Neuronal stem cell (in vitro differentiated cells): Measurements from ENCODE around the gene FAM20B.

Experiments used
- DNase-seq: peaks from one replicate; pipeline ENCODE4 v3.0.0-alpha.2; 2013; ENCODE audit warnings: low spot score
- H2AFZ ChIP-seq: one replicate; pipeline ENCODE4 v1.6.1; 2013; ENCODE audit warnings: mild to moderate bottlenecking, low read length, inconsistent platforms
- H2AK5ac ChIP-seq: 2 replicates; pipeline ENCODE4 v1.6.1; 2013; ENCODE audit warnings: low read depth, mild to moderate bottlenecking, inconsistent platforms, low read length, moderate library complexity, mixed read lengths
- H2BK120ac ChIP-seq: 2 replicates; pipeline ENCODE4 v1.6.1; 2013; ENCODE audit warnings: low read depth, mild to moderate bottlenecking, inconsistent platforms, low read length, moderate library complexity, mixed read lengths
- H2BK12ac ChIP-seq: one replicate; pipeline ENCODE4 v1.6.1; 2013; ENCODE audit warnings: low read length, inconsistent platforms
- H2BK15ac ChIP-seq: 2 replicates; pipeline ENCODE4 v1.6.1; 2013; ENCODE audit warnings: mild to moderate bottlenecking, low read length, inconsistent platforms, mixed read lengths
- H2BK5ac ChIP-seq: one replicate; pipeline ENCODE4 v1.6.1; 2013; ENCODE audit warnings: inconsistent platforms, mild to moderate bottlenecking, low read length, moderate library complexity
- H3K14ac ChIP-seq: one replicate; pipeline ENCODE4 v1.6.1; 2013; ENCODE audit warnings: low read length, inconsistent platforms
- H3K18ac ChIP-seq: 2 replicates; pipeline ENCODE4 v1.6.1; 2013; ENCODE audit warnings: low read length, inconsistent platforms
- H3K23ac ChIP-seq: 2 replicates; pipeline ENCODE4 v1.6.1; 2013; ENCODE audit warnings: low read depth, mild to moderate bottlenecking, mixed read lengths, low read length, inconsistent platforms; ENCODE audit not compliant: poor library complexity
- H3K27ac ChIP-seq: replicated peaks from 3 replicates; pipeline ENCODE4 v1.5.1; 2013; ENCODE audit warnings: low read length, inconsistent platforms
- H3K27me3 ChIP-seq, 3 experiments: 2 replicates each; pipeline ENCODE4 v1.6.1; 2013; ENCODE audit warnings: low read length in 3 of 3, mild to moderate bottlenecking in 2 of 3, inconsistent platforms in 1 of 3, low read depth in 1 of 3, mixed read lengths in 1 of 3, moderate library complexity in 1 of 3; ENCODE audit not compliant: control insufficient read depth in 3 of 3, insufficient read depth in 3 of 3
- H3K36me3 ChIP-seq, 2 donors: replicated peaks in 1 of 2; 2 replicates each; pipeline ENCODE4 v1.6.1; 2013; ENCODE audit warnings: low read length in 2 of 2; ENCODE audit not compliant: control insufficient read depth in 2 of 2, insufficient read depth in 2 of 2
- H3K4ac ChIP-seq: 2 replicates; pipeline ENCODE4 v1.6.1; 2013; ENCODE audit warnings: inconsistent platforms, mild to moderate bottlenecking, low read length, moderate library complexity
- H3K4me1 ChIP-seq, 2 donors: 1 replicate in 1 of 2; 2 replicates in 1 of 2; pipeline ENCODE4 v1.6.1; 2013; ENCODE audit warnings: low read length in 2 of 2, low read depth in 1 of 2; ENCODE audit not compliant: control insufficient read depth in 2 of 2, insufficient read depth in 1 of 2
- H3K4me2 ChIP-seq: one replicate; pipeline ENCODE4 v1.6.1; 2013; ENCODE audit warnings: mild to moderate bottlenecking, low read length, inconsistent platforms; ENCODE audit not compliant: insufficient read depth, poor library complexity, severe bottlenecking
- H3K4me3 ChIP-seq, 2 donors: 2 replicates each; pipeline ENCODE4 v1.5.1; 2013; ENCODE audit warnings: low read length in 2 of 2, mild to moderate bottlenecking in 2 of 2, inconsistent platforms in 1 of 2, moderate library complexity in 1 of 2
- H3K79me1 ChIP-seq: one replicate; pipeline ENCODE4 v1.6.1; 2013; ENCODE audit warnings: low read depth, mild to moderate bottlenecking, inconsistent platforms, low read length, moderate library complexity
- H3K9ac ChIP-seq: one replicate; pipeline ENCODE4 v1.6.1; 2013; ENCODE audit warnings: mild to moderate bottlenecking, low read depth, low read length, inconsistent platforms; ENCODE audit not compliant: poor library complexity
- H3K9me3 ChIP-seq, 2 donors: replicated peaks in 1 of 2; 2 replicates each; pipeline versions ENCODE3 to v1.6.1; 2013; ENCODE audit warnings: low read length in 2 of 2, mild to moderate bottlenecking in 2 of 2, inconsistent platforms in 1 of 2, low read depth in 1 of 2, mixed read lengths in 1 of 2, moderate library complexity in 1 of 2; ENCODE audit not compliant: control insufficient read depth in 2 of 2, insufficient read depth in 1 of 2
- H4K8ac ChIP-seq: one replicate; pipeline ENCODE4 v1.6.1; 2013; ENCODE audit warnings: low read depth, mild to moderate bottlenecking, inconsistent platforms, low read length, moderate library complexity
- H4K91ac ChIP-seq: one replicate; pipeline ENCODE4 v1.6.1; 2013; ENCODE audit warnings: low read length, low read depth, mild to moderate bottlenecking, inconsistent platforms; ENCODE audit not compliant: poor library complexity
- WGBS, 2 donors: extraction: QIAGEN DNeasy Blood & Tissue Kit; methylation state at CpG; one replicate each; pipeline ENCODE4 v1.1.7; 2013; ENCODE audit warnings: missing lambda C conversion rate in 2 of 2, mixed read lengths in 1 of 2; ENCODE audit not compliant: insufficient read length in 2 of 2, insufficient replicate concordance in 1 of 2; ENCODE audit errors: extremely low coverage in 2 of 2; 5-methylcytosine and 5-hydroxymethylcytosine counted together

FAM20B gene

GRCh38 chr1:179058487-179059483 lies 33.1 kb downstream of the FAM20B start:
- no peak for DNase-seq
- WGBS, 2 donors = no CpG with 5 or more reads among the region's 3 CpGs
- no peak overlapping the region for H3K9ac ChIP-seq

GRCh38 chr1:179061360-179062282 lies 35.9 kb downstream of the FAM20B start:
- DNase-seq = no peak
- Histone ChIP-seq H3K4me2 (no peak overlapping the region), H3K14ac (no peak overlapping the region), H2BK5ac (no peak overlapping the region), H4K8ac (no peak overlapping the region), H2BK120ac (no peak overlapping the region), H2BK12ac (no peak overlapping the region), H2AK5ac (no peak overlapping the region), H3K27ac (no peak overlapping the region), H4K91ac (no peak overlapping the region), H3K9me3 (peaks cover 0 to 3% of the 10 kb centered on the region in 2 donors), H3K27me3 (no peaks in the 10 kb centered on the region), H3K4ac (no peak overlapping the region), H3K18ac (no peak overlapping the region), H3K9ac (no peak overlapping the region), H3K4me1 (peaks cover 0 to 5% of the 10 kb centered on the region in 2 donors), H2AFZ (no peak overlapping the region), H3K23ac (no peak overlapping the region), H2BK15ac (no peak overlapping the region), H3K36me3 (peaks cover 3 to 65% of the 10 kb centered on the region in 2 donors), H3K4me3 (no peak overlapping the region), H3K79me1 (no peaks in the 10 kb centered on the region)
- WGBS, 2 donors = no CpG with 5 or more reads among the region's 8 CpGs

More at GRCh38 chr1:179058487-179059483, 33.1 kb downstream of the FAM20B start:
- H3K4me2 ChIP-seq = no peak overlapping the region
- H2AFZ ChIP-seq = no peak overlapping the region
- H3K27ac ChIP-seq = peak overlapping the region; percentile 24
- H3K9me3 ChIP-seq = peaks cover 0 to 16% of the 10 kb centered on the region in 2 donors
- H2BK5ac ChIP-seq = no peak overlapping the region
- no peak overlapping the region for H3K4me3 ChIP-seq
- no peak overlapping the region for H2BK12ac ChIP-seq
- no peaks in the 10 kb centered on the region for H3K79me1 ChIP-seq
- no peak overlapping the region for H3K4ac ChIP-seq
- H3K4me1 ChIP-seq = peaks cover 0 to 5% of the 10 kb centered on the region in 2 donors
- no peak overlapping the region for H3K23ac ChIP-seq
- H4K8ac ChIP-seq = no peak overlapping the region
- H4K91ac ChIP-seq = no peak overlapping the region
- H3K36me3 ChIP-seq = peaks cover 6 to 63% of the 10 kb centered on the region in 2 donors
- no peak overlapping the region for H3K14ac ChIP-seq
- H2BK120ac ChIP-seq = no peak overlapping the region
- no peak overlapping the region for H2AK5ac ChIP-seq
- H2BK15ac ChIP-seq = no peak overlapping the region
- peak overlapping the region; percentile 71 for H3K18ac ChIP-seq
- H3K27me3 ChIP-seq = no peaks in the 10 kb centered on the region

- no peak overlapping the region for H2BK15ac ChIP-seq
- H3K23ac ChIP-seq = no peak overlapping the region
- H2BK12ac ChIP-seq = no peak overlapping the region
- H3K14ac ChIP-seq = no peak overlapping the region
- WGBS, 2 donors = no CpG with 5 or more reads among the region's 4 CpGs
- no peak overlapping the region for H3K4ac ChIP-seq
- no peaks in the 10 kb centered on the region for H3K9me3 ChIP-seq
- H3K36me3 ChIP-seq = peaks cover 6 to 62% of the 10 kb centered on the region in 2 donors
- no peaks in the 10 kb centered on the region for H3K27me3 ChIP-seq
- DNase-seq = no peak
- no peak overlapping the region for H2BK5ac ChIP-seq
- no peak overlapping the region for H2BK120ac ChIP-seq
- no peaks in the 10 kb centered on the region for H3K79me1 ChIP-seq
- no peak overlapping the region for H4K91ac ChIP-seq
- H2AFZ ChIP-seq = no peak overlapping the region
- H3K4me3 ChIP-seq = no peak overlapping the region
- H3K4me1 ChIP-seq = no peaks in the 10 kb centered on the region
- H3K4me2 ChIP-seq = no peak overlapping the region
- no peak overlapping the region for H3K9ac ChIP-seq
- H4K8ac ChIP-seq = no peak overlapping the region
- H3K27ac ChIP-seq = no peak overlapping the region
- no peak overlapping the region for H3K18ac ChIP-seq
- no peak overlapping the region for H2AK5ac ChIP-seq
Measured at GRCh38 chr1:179066471-179066870, 40.8 kb downstream of the FAM20B start.
